ENCODE data around the gene CRTC3. TPM values are rescaled to one million over a fixed set of nuclear protein-coding genes. Genes with fewer than 3 reads are reported as not detected.
"Not testable (repeated sequence)": the region's sequence is repeated elsewhere in the genome, so short reads cannot be mapped to it uniquely, and the experiment has no call there.

Gene CRTC3
- total and polyA plus RNA-seq, 2 of the 4 experiments (the other 2 are of a cell fraction) = 4.7 to 14.8 TPM

GRCh38 chr15:90523373-90523772 is 6.3 kb upstream of the CRTC3 start:
- Histone ChIP-seq H4K91ac (ENCODE audit: insufficient read depth, low read depth, low read length) (no peak overlapping the region), H3K27me3 (ENCODE audit: control insufficient read depth, insufficient read depth, low read length) (no peaks in the 10 kb centered on the region), H3K9ac (ENCODE audit: low read depth, low read length) (no peak overlapping the region), H3K18ac (ENCODE audit: low read depth, low read length) (no peak overlapping the region), H3K23ac (ENCODE audit: low read depth, low read length) (no peak overlapping the region), H4K8ac (ENCODE audit: low read depth in 2 of 2, low read length in 2 of 2) (no peak overlapping the region), H4K5ac (ENCODE audit: low read depth, low read length) (no peak overlapping the region), H3K4me1 (ENCODE audit: control insufficient read depth, insufficient read depth, low read length) (peaks cover 5% of the 10 kb centered on the region), H3K9me3 (ENCODE audit: control insufficient read depth, insufficient read depth, low read length) (no peaks in the 10 kb centered on the region), H3K79me1 (ENCODE audit: low read depth in 1 of 2, low read length in 2 of 2) (no peaks in the 10 kb centered on the region), H2AK9ac (replicated peaks; ENCODE audit: low read depth, low read length, poor library complexity) (no peak overlapping the region), H3K4ac (ENCODE audit: low read depth, low read length) (no peak overlapping the region), H3K36me3 (ENCODE audit: control insufficient read depth, insufficient read depth, low read length) (no peaks in the 10 kb centered on the region), H3K4me3 (ENCODE audit: insufficient read depth, low read depth, low read length) (no peak overlapping the region), H3K14ac (replicated peaks; ENCODE audit: low read depth, low read length) (no peak overlapping the region), H3K9me1 (ENCODE audit: insufficient read depth, low read length) (peaks cover 18% of the 10 kb centered on the region), H2BK5ac (ENCODE audit: low read depth, low read length, poor library complexity, severe bottlenecking) (no peak overlapping the region), H4K20me1 (ENCODE audit: insufficient read depth, low read length) (no peaks in the 10 kb centered on the region), H2AFZ (replicated peaks; ENCODE audit: low read length, poor library complexity) (no peak overlapping the region), H3K56ac (ENCODE audit: extremely low read depth, insufficient read depth, low read length) (no peak overlapping the region), H3K27ac (ENCODE audit: insufficient read depth, low read length) (no peak overlapping the region), H2BK20ac (ENCODE audit: low read depth, low read length) (no peak overlapping the region), H2BK120ac (ENCODE audit: low read depth, low read length) (no peak overlapping the region), H3K4me2 (ENCODE audit: low read depth, low read length) (no peak overlapping the region), H2BK15ac (ENCODE audit: low read depth, low read length) (no peak overlapping the region), H2AK5ac (ENCODE audit: low read depth, low read length) (no peak overlapping the region)
- BruUV-seq (replicated peaks) = no TSS peak
- no CpG with 5 or more reads among the region's 3 CpGs for WGBS, 2 experiments (ENCODE audit: extremely low coverage in 2 of 2, insufficient read length in 1 of 2)
- dilution Hi-C loops (cut with HindIII; ENCODE audit: low sequenced_read_pairs, unreplicated experiment) = no loop called here
- in situ Hi-C loops (cut with MboI; ENCODE audit: low sequenced_read_pairs) = no loop called here
- TF ChIP-seq NFE2L2 (IDR thresholded peaks at IDR 0.05; ENCODE audit: low read depth, low read length) (no peak), POLR2A (IDR thresholded peaks at IDR 0.05; ENCODE audit: low read depth, low read length) (no peak), RAD21 (IDR thresholded peaks at IDR 0.05; ENCODE audit: low read length) (no peak), FOS (IDR thresholded peaks at IDR 0.05; ENCODE audit: low read depth, low read length) (no peak), MAZ (IDR thresholded peaks at IDR 0.05; ENCODE audit: borderline replicate concordance, low read depth, low read length) (no peak), MAFK (IDR thresholded peaks at IDR 0.05; ENCODE audit: low read depth, low read length) (no peak), ELK1 (IDR thresholded peaks at IDR 0.05; ENCODE audit: borderline replicate concordance, low read depth, low read length) (no peak)
- CTCF ChIA-PET = no interaction called here
- ATAC-seq (ENCODE audit: low read depth) (no peak), DNase-seq (no peak)
- POLR2A ChIA-PET (ENCODE audit: unreplicated experiment) = no interaction called here
- intact Hi-C loops (cut with micrococcal nuclease) = no loop called here

GRCh38 chr15:90524018-90524803 is 5.5 kb upstream of the CRTC3 start:
- POLR2A ChIA-PET (ENCODE audit: unreplicated experiment) = interaction anchor here (0.6 kb wide), 1 partner anchor 747 kb away, joined by 11 read pairs; no protein-coding TSS in a partner anchor
- DNase-seq = peak; percentile 43
- not testable (repeated sequence) for BruUV-seq (replicated peaks)

More at GRCh38 chr15:90524018-90524803, 5.5 kb upstream of the CRTC3 start:
- H2AFZ ChIP-seq (replicated peaks; ENCODE audit: low read length, poor library complexity); H3K4me2 ChIP-seq (ENCODE audit: low read depth, low read length); H2BK20ac ChIP-seq (ENCODE audit: low read depth, low read length); H3K36me3 ChIP-seq (ENCODE audit: control insufficient read depth, insufficient read depth, low read length); H3K4ac ChIP-seq (ENCODE audit: low read depth, low read length); H2BK120ac ChIP-seq (ENCODE audit: low read depth, low read length); in situ Hi-C loops (cut with MboI; ENCODE audit: low sequenced_read_pairs); H2AK9ac ChIP-seq (replicated peaks; ENCODE audit: low read depth, low read length, poor library complexity); H2BK5ac ChIP-seq (ENCODE audit: low read depth, low read length, poor library complexity, severe bottlenecking); ATAC-seq (ENCODE audit: low read depth); H2BK15ac ChIP-seq (ENCODE audit: low read depth, low read length); H4K5ac ChIP-seq (ENCODE audit: low read depth, low read length); H3K4me1 ChIP-seq (ENCODE audit: control insufficient read depth, insufficient read depth, low read length); H3K79me1 ChIP-seq (ENCODE audit: low read depth in 1 of 2, low read length in 2 of 2); H3K27me3 ChIP-seq (ENCODE audit: control insufficient read depth, insufficient read depth, low read length); H3K4me3 ChIP-seq (ENCODE audit: insufficient read depth, low read depth, low read length); H3K9me3 ChIP-seq (ENCODE audit: control insufficient read depth, insufficient read depth, low read length); H3K18ac ChIP-seq (ENCODE audit: low read depth, low read length); H4K91ac ChIP-seq (ENCODE audit: insufficient read depth, low read depth, low read length); CTCF ChIA-PET; H4K8ac ChIP-seq (ENCODE audit: low read depth in 2 of 2, low read length in 2 of 2); H3K56ac ChIP-seq (ENCODE audit: extremely low read depth, insufficient read depth, low read length); intact Hi-C loops (cut with micrococcal nuclease); H3K14ac ChIP-seq (replicated peaks; ENCODE audit: low read depth, low read length); H3K23ac ChIP-seq (ENCODE audit: low read depth, low read length); H2AK5ac ChIP-seq (ENCODE audit: low read depth, low read length); dilution Hi-C loops (cut with HindIII; ENCODE audit: low sequenced_read_pairs, unreplicated experiment); H3K27ac ChIP-seq (ENCODE audit: insufficient read depth, low read length); H3K9ac ChIP-seq (ENCODE audit: low read depth, low read length); H4K20me1 ChIP-seq (ENCODE audit: insufficient read depth, low read length): not testable (repeated sequence)
- 100% methylated on average over 1 of the region's 6 CpGs; no CpG with 5 or more reads in 1 of the 2 experiments for WGBS, 2 experiments (ENCODE audit: extremely low coverage in 2 of 2, insufficient read length in 1 of 2)
- peaks cover 13% of the 10 kb centered on the region for H3K9me1 ChIP-seq (ENCODE audit: insufficient read depth, low read length)
